NT2/D1 (cell line): Measurements from ENCODE around the gene ZDHHC17.

Source experiments
- SUZ12 ChIP-seq: IDR thresholded peaks from 2 replicates; pipeline ENCODE4 v1.6.1; 2011; ENCODE audit not compliant: insufficient read length, insufficient read depth; ENCODE audit errors: extremely low read depth
- YY1 ChIP-seq: IDR thresholded peaks from 2 replicates; pipeline ENCODE4 v1.6.1; 2011; ENCODE audit not compliant: insufficient read length, insufficient read depth
- ZNF274 ChIP-seq: IDR thresholded peaks from 2 replicates; pipeline ENCODE4 v1.6.1; 2011; ENCODE audit warnings: mild to moderate bottlenecking, low read depth, low read length

- TF ChIP-seq ZNF274 (no peak), YY1 (no peak), SUZ12 (no peak)
Measured at GRCh38 chr12:76871082-76871481, 107.2 kb downstream of the ZDHHC17 start.
